Stimulated activated CD4-positive, alpha-beta T cell treated with anti-CD3 and anti-CD28 coated beads, TNF-alpha, amount 100 ng/mL, for 48 hours (primary cell): ENCODE measurements around the gene PDPR.
"Not testable (repeated sequence)": the region's sequence is repeated elsewhere in the genome, so short reads cannot be mapped to it uniquely, and the experiment has no call there.

Experiments used
- DNase-seq, 3 donors: peaks; one replicate each; pipeline ENCODE4 v3.0.0-alpha.2; 2020; ENCODE audit warnings: low read depth in 3 of 3

Gene PDPR

GRCh38 chr16:70127706-70128105 lies 13.6 kb downstream of the PDPR start:
- DNase-seq = not testable (repeated sequence)

GRCh38 chr16:70128844-70129243 lies 14.7 kb downstream of the PDPR start:
- not testable (repeated sequence) for DNase-seq

- DNase-seq = not testable (repeated sequence)
Observed at GRCh38 chr16:70135796-70136195, 21.7 kb downstream of the PDPR start.

- not testable (repeated sequence) for DNase-seq
Observed at GRCh38 chr16:70136595-70136994, 22.5 kb downstream of the PDPR start.

GRCh38 chr16:70142739-70143138 lies 28.6 kb downstream of the PDPR start:
- not testable (repeated sequence) for DNase-seq

GRCh38 chr16:70143231-70143895 lies 29.2 kb downstream of the PDPR start:
- not testable (repeated sequence) for DNase-seq

GRCh38 chr16:70147853-70148252 lies 33.7 kb downstream of the PDPR start:
- DNase-seq = not testable (repeated sequence)

- DNase-seq = not testable (repeated sequence)
Observed at GRCh38 chr16:70148453-70148852, 34.3 kb downstream of the PDPR start.

- not testable (repeated sequence) for DNase-seq
Observed at GRCh38 chr16:70149296-70149695, 35.2 kb downstream of the PDPR start.

GRCh38 chr16:70151391-70151790 lies 37.3 kb downstream of the PDPR start:
- no peak for DNase-seq

- no peak for DNase-seq
Observed at GRCh38 chr16:70151941-70152509, 37.9 kb downstream of the PDPR start.

GRCh38 chr16:70152578-70153302 lies 38.6 kb downstream of the PDPR start:
- DNase-seq = no peak

GRCh38 chr16:70154736-70155135 lies 40.6 kb downstream of the PDPR start:
- not testable (repeated sequence) for DNase-seq

GRCh38 chr16:70156207-70156978 lies 42.3 kb downstream of the PDPR start:
- no peak for DNase-seq

GRCh38 chr16:70157105-70157476 lies 43.0 kb downstream of the PDPR start:
- no peak for DNase-seq

GRCh38 chr16:70157477-70158260 lies 43.5 kb downstream of the PDPR start:
- no peak for DNase-seq

GRCh38 chr16:70158261-70158939 lies 44.3 kb downstream of the PDPR start:
- DNase-seq = no peak

- no peak for DNase-seq
Observed at GRCh38 chr16:70159355-70160348, 45.5 kb downstream of the PDPR start.

GRCh38 chr16:70160388-70160787 lies 46.3 kb downstream of the PDPR start:
- DNase-seq = no peak

GRCh38 chr16:70160821-70161220 lies 46.7 kb downstream of the PDPR start:
- DNase-seq = no peak
